ENCODE measurements around the gene USP1.

GRCh38 chr1:62398377-62398776 is 38.5 kb upstream of the USP1 start:
- TF ChIP-seq CTCF (IDR thresholded peaks at IDR 0.05 in 4 of 5, conservative IDR thresholded peaks at IDR 0.05 in 1 of 5) (no peak), POLR2A (IDR thresholded peaks at IDR 0.05) (no peak)

Measured in gastrocnemius medialis (tissue), 4 donors.